Measurements from ENCODE around the gene CCDC85B. TPM values are rescaled to one million over a fixed set of nuclear protein-coding genes. Genes with fewer than 3 reads are reported as not detected.
A peak's percentile ranks its signal among the peaks of the same experiment; 100 is the strongest.

Gene CCDC85B
- total and polyA plus RNA-seq, 2 of the 13 experiments (the other 11 are each of a cell fraction or from before 2014, with no cell fraction given): 8.2 to 19.5 TPM

GRCh38 chr11:65853246-65853979 lies 37.1 kb upstream of the CCDC85B start:
- POLR2A ChIA-PET: interaction anchor here (1.0 to 2.6 kb wide), 7 partner anchors 16 to 200 kb away, joined by 3 to 8 read pairs (median 4); partner anchors contain the start of genes CCDC85B and FIBP

GRCh38 chr11:65854161-65854592 lies 36.3 kb upstream of the CCDC85B start:
- Histone ChIP-seq H2AFZ (ENCODE audit: low read length) (no peak overlapping the region), H3K4me3 (replicated peaks in 1 of 3; ENCODE audit: insufficient read depth in 1 of 3, low read depth in 2 of 3, low read length in 3 of 3) (no peak overlapping the region), H3K27ac (ENCODE audit: extremely low read length, insufficient read depth, low read length) (peak overlapping the region; percentile 20), H3K4me1 (ENCODE audit: insufficient read depth, low read length) (peaks cover 63% of the 10 kb centered on the region), H3K4me2 (ENCODE audit: low read depth, low read length) (peak overlapping the region; percentile 10; the same call in 1 of the 2 replicates), H3K36me3 (replicated peaks in 1 of 2; ENCODE audit: control insufficient read depth in 1 of 2, insufficient read depth in 2 of 2, low read length in 2 of 2) (peaks cover 14 to 34% of the 10 kb centered on the region in 2 experiments), H4K20me1 (ENCODE audit: insufficient read depth, low read length) (peaks cover 50% of the 10 kb centered on the region), H3K79me2 (ENCODE audit: insufficient read depth, low read length) (peaks cover 22% of the 10 kb centered on the region), H3K27me3 (ENCODE audit: control insufficient read depth in 1 of 2, insufficient read depth in 2 of 2, low read length in 2 of 2) (no peaks in the 10 kb centered on the region; a peak in 1 of 5 replicates), H3K9me3 (ENCODE audit: low read length) (0 out of 2 replicates have a peak, but pooled peaks cover 4% of the 10 kb centered on the region), H3K9ac (ENCODE audit: insufficient read depth, low read depth, low read length) (no peak overlapping the region)
- BruUV-seq (replicated peaks): no TSS peak
- peak; percentile 67 for DNase-seq (ENCODE audit: low spot score)
- CTCF ChIA-PET (ENCODE audit: low intra/inter-chr PET ratio, low total read pairs): no interaction called here
- peak; percentile 7 for ATAC-seq
- peak; percentile 94 for FAIRE-seq
- POLR2A ChIA-PET: interaction anchor here (1.0 to 1.3 kb wide), 5 partner anchors 15 to 201 kb away, joined by 3 to 6 read pairs (median 3); partner anchors contain the start of gene FIBP
- intact Hi-C loops (cut with micrococcal nuclease; ENCODE audit: unreplicated experiment) (no loop called here), in situ Hi-C loops (cut with HindIII; ENCODE audit: extremely low pct_ligation_motif_present, low pct_unique_long_range_greater_than_20kb) (loop anchor here (10.0 kb wide), 1 partner anchor 299 kb away; the partner anchor contains the start of gene LTBP3)
- 100% methylated on average over 1 of the region's 4 CpGs for WGBS (ENCODE audit: low lambda C conversion rate)
- no peak for TF ChIP-seq ZNF232 (CRISPR knock-in tag; IDR thresholded peaks at IDR 0.05; ENCODE audit: borderline replicate concordance)
- no peak for TF ChIP-seq PHF20 (CRISPR knock-in tag; IDR thresholded peaks at IDR 0.05)
- no peak for TF ChIP-seq FOXM1 (CRISPR knock-in tag; IDR thresholded peaks at IDR 0.05)
- TF ChIP-seq IKZF4 (CRISPR knock-in tag; IDR thresholded peaks at IDR 0.05; ENCODE audit: borderline replicate concordance, low read depth, not compliant biosample characterization): no peak
- TF ChIP-seq HNF4G (IDR thresholded peaks at IDR 0.05; ENCODE audit: borderline replicate concordance, low read depth, low read length): peak; percentile 53; the same call in 1 of the 2 replicates
- no peak for TF ChIP-seq HNF4G (CRISPR knock-in tag; IDR thresholded peaks at IDR 0.05; ENCODE audit: borderline replicate concordance, low read depth)
- no peak for TF ChIP-seq ZNF704 (CRISPR knock-in tag; IDR thresholded peaks at IDR 0.05; ENCODE audit: borderline replicate concordance)
- TF ChIP-seq ZNF143 (CRISPR knock-in tag; IDR thresholded peaks at IDR 0.05): no peak
- TF ChIP-seq ZNF691 (CRISPR knock-in tag; IDR thresholded peaks at IDR 0.05; ENCODE audit: borderline replicate concordance, low read depth): 0 out of 2 replicates have a peak, but pooled peaks have one; percentile 32
- peak; percentile 85 for TF ChIP-seq HNF4A (CRISPR knock-in tag; IDR thresholded peaks at IDR 0.05)
- TF ChIP-seq ZNF549 (CRISPR knock-in tag; IDR thresholded peaks at IDR 0.05): no peak
- TF ChIP-seq ZFX (CRISPR knock-in tag; IDR thresholded peaks at IDR 0.05; ENCODE audit: low read depth): no peak
- TF ChIP-seq TRIM24 (CRISPR knock-in tag; IDR thresholded peaks at IDR 0.05): no peak
- no peak for TF ChIP-seq NRL (CRISPR knock-in tag; IDR thresholded peaks at IDR 0.05; ENCODE audit: borderline replicate concordance)

More at GRCh38 chr11:65853246-65853979, 37.1 kb upstream of the CCDC85B start:
- CTCF ChIA-PET (ENCODE audit: low intra/inter-chr PET ratio, low total read pairs): no interaction called here
- H3K9ac ChIP-seq (ENCODE audit: insufficient read depth, low read depth, low read length): no peak overlapping the region
- no peaks in the 10 kb centered on the region; a peak in 1 of 5 replicates for H3K27me3 ChIP-seq (ENCODE audit: control insufficient read depth in 1 of 2, insufficient read depth in 2 of 2, low read length in 2 of 2)
- no peak overlapping the region for H3K4me2 ChIP-seq (ENCODE audit: low read depth, low read length)
- in situ Hi-C loops (cut with HindIII; ENCODE audit: extremely low pct_ligation_motif_present, low pct_unique_long_range_greater_than_20kb) (loop anchor here (10.0 kb wide), 1 partner anchor 299 kb away; the partner anchor contains the start of gene LTBP3), intact Hi-C loops (cut with micrococcal nuclease; ENCODE audit: unreplicated experiment) (no loop called here)
- H3K27ac ChIP-seq (ENCODE audit: extremely low read length, insufficient read depth, low read length): peak overlapping the region; percentile 20
- H3K4me3 ChIP-seq (replicated peaks in 1 of 3; ENCODE audit: insufficient read depth in 1 of 3, low read depth in 2 of 3, low read length in 3 of 3): no peak overlapping the region
- ATAC-seq (no peak), FAIRE-seq (no peak), DNase-seq (ENCODE audit: low spot score) (no peak)
- H3K4me1 ChIP-seq (ENCODE audit: insufficient read depth, low read length): peaks cover 63% of the 10 kb centered on the region
- H3K9me3 ChIP-seq (ENCODE audit: low read length): 0 out of 2 replicates have a peak, but pooled peaks cover 4% of the 10 kb centered on the region
- H2AFZ ChIP-seq (ENCODE audit: low read length): no peak overlapping the region
- peaks cover 22% of the 10 kb centered on the region for H3K79me2 ChIP-seq (ENCODE audit: insufficient read depth, low read length)
- TF ChIP-seq POLR2G (IDR thresholded peaks at IDR 0.05; ENCODE audit: low read depth, low read length) (peak; percentile 31; the same call in 1 of the 2 replicates), ZFP36L2 (CRISPR knock-in tag; IDR thresholded peaks at IDR 0.05) (no peak)
- no TSS peak for BruUV-seq (replicated peaks)
- peaks cover 14 to 34% of the 10 kb centered on the region in 2 experiments for H3K36me3 ChIP-seq (replicated peaks in 1 of 2; ENCODE audit: control insufficient read depth in 1 of 2, insufficient read depth in 2 of 2, low read length in 2 of 2)
- H4K20me1 ChIP-seq (ENCODE audit: insufficient read depth, low read length): peaks cover 50% of the 10 kb centered on the region
- 100% methylated on average over 2 of the region's 6 CpGs for WGBS (ENCODE audit: low lambda C conversion rate)

Data from HepG2 (cell line).